ENCODE data around the gene VAMP3.
A peak's percentile ranks its signal among the peaks of the same experiment; 100 is the strongest.

The VAMP3 gene

DNA sequence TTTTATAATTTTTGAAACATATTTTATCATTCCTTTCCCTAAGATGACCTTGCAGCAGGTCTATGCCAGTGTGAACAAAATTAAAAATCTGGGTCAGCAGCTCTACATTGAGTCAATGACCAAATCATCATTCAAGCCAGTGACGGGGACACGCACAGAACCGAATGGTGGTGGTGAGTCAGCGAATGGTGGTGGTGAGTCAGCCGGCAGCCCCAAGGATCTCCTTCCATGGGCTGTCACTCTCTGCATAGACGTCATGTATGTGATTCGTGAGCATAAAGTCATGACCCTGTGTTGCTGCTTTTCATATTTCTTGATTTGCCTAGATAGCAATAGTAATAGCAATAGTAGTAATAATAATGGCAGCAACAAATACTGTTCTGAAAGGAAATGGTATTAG is 39.3 kb downstream of the VAMP3 start:
- FAIRE-seq (no peak), DNase-seq (ENCODE audit: low spot score) (peak; percentile 36)

DNA sequence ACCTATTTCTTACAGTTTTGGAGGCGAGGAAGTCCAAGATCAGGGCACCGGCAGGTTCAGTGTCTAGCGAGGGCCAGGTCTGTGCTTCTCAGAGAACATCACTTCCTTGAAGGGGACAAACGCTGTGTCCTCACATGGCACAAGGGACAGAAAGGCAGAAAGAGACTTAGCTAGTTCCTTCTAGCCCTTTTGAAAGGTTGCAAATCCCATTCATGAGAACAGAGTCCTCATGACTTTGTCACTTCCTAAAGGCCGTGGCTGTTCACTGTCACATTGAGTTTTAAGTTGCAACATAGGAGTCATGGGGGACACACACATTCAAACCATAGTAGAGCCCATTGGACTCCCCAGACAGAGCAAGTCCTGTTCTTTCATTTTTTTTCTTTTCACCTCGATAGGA is 40.4 kb downstream of the VAMP3 start:
- no peak for DNase-seq (ENCODE audit: low spot score)
- FAIRE-seq = no peak

DNA sequence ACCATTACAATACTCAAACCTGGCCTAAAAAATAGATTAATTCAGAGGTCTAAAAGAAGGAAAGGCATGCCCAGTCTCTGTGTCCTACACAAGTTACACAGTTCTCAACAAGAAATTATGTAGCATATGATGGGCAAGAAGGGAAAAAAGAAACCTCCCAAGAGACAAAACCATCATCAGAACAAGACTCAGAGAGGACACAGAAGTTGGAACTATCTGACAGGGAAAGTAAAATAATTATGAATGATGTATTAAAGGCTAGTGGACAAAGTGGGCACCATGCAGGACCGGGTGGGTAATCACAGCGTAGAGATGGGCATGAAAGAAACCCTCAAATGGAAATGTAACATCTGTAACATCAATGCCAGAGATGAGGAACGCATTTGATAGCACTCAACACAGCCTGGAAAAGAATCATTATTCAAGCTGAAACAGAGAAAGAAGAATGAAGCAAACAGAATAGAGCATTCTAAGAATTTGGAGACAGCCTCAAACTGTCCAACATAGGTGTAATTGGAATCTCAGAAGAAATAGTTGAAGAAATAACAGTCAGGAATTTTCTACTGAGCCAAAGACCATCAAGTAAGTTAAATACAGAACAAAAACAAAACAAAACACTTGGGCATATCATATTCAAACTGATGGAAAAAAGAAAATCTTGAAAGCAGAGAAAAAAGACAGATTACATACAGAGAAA is 42.7 kb downstream of the VAMP3 start:
- no peak for FAIRE-seq

DNA sequence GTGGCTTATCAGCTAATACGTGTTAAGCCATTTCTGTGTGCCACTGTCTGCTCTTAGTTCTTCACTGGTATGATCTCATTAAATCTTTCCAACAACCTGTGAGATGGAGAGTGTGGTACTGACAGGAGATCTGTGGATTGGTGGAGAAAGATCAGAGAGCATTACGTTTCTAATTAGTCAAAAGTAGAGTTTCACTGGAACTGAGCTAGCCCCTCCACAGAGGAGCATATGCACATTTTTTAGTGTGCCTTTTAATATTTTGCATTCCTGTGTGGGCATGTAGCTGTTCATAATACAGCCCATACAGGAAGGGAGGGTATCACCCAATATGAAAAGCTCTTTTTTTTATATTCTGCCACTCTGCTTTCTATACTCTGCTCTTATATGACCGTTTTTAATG is 50.2 kb downstream of the VAMP3 start:
- no peak for FAIRE-seq

More for the DNA sequence above, 42.7 kb downstream of the VAMP3 start:
- DNase-seq (ENCODE audit: low spot score) = no peak

DNA sequence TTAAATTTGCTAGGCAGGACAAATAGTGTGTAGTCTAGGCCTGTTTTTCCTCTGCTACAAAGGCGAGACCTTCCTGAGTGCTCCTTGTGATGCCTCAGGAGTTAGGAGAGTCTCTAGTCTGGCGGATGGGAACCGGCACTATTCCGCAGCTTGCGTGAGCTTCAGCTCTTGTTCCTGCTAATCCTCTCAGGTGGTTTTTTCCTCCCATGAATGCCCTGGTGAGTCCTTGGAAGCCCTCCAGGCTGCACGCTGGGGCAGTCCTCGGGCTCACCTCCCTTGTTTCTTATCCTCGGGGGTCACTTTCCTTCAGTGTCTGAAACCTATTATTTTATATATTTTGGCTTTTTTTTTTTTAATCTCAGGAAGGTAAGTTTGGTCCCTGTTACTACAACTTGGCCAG is 53.6 kb downstream of the VAMP3 start:
- no peak for DNase-seq (ENCODE audit: low spot score)
- no peak for FAIRE-seq

More for the DNA sequence above, 50.2 kb downstream of the VAMP3 start:
- DNase-seq (ENCODE audit: low spot score) = no peak

DNA sequence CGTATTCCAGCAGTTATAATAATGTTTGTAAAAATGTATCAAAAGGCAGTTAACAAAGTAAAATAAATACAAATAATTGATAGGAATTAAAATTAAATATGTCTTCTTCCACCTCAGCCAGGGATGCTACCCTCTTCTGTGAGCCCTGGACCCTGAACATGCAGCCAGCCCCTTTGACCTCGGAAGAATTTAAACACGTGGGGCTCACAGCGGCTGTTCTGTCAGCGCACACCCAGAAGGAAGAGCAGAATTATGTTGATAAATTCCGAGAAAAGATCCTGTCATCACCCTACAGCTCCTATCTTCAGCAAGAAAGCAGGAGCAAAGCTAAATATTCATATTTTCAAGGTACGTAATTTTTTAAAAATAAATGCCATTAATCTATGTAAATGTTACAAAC is 55.3 kb downstream of the VAMP3 start:
- FAIRE-seq (no peak), DNase-seq (ENCODE audit: low spot score) (no peak)

DNA sequence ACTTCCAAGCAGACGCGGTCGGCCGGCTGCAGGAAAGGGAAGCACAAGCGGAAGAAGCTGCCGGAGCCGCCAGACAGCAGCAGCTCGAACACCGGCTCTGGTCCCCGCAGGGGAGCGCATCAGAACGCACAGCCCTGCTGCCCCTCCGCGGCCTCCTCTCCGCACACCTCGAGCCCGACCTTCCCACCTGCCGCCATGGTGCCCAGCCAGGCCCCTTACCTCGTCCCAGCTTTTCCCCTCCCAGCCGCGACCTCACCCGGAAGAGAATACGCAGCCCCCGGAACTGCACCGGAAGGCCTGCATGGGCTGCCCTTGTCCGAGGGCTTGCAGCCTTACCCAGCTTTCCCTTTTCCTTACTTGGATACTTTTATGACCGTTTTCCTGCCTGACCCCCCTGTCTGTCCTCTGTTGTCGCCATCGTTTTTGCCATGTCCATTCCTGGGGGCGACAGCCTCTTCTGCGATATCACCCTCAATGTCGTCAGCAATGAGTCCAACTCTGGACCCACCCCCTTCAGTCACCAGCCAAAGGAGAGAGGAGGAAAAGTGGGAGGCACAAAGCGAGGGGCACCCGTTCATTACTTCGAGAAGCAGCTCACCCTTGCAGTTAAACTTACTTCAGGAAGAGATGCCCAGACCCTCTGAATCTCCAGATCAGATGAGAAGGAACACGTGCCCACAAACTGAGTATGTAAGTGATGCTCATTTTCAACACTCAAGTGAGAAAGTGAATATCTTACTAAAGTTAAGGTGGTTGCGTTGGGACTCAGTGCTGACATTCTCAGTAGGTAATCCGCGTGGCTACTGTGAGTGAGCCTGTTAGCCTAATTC is 56.2 kb downstream of the VAMP3 start:
- DNase-seq (ENCODE audit: low spot score) (no peak), FAIRE-seq (no peak)

All from urothelium cell line (cell line).